GM18526 (cell line): ENCODE results near the gene ZNF385C.

Experiments
- POLR2A ChIP-seq: IDR thresholded peaks from 3 replicates; pipeline ENCODE4 v1.6.1; 2011; ENCODE audit not compliant: insufficient read length; ENCODE audit errors: extremely low read depth

ZNF385C gene

GRCh38 chr17:42052346-42052877, 45.9 kb downstream of the ZNF385C start:
- no peak for TF ChIP-seq POLR2A

- TF ChIP-seq POLR2A = no peak
These were observed 46.6 kb downstream of the ZNF385C start for GRCh38 chr17:42051645-42052044.

GRCh38 chr17:42051013-42051400, 47.3 kb downstream of the ZNF385C start:
- TF ChIP-seq POLR2A = no peak

GRCh38 chr17:42050393-42051012, 47.8 kb downstream of the ZNF385C start, which contains the start of gene C17orf113:
Gene C17orf113, minus strand, starts transcription at chr17:42050601. Its CDS starts 7,225 bp downstream, at chr17:42043376.
- peak; percentile 25 for TF ChIP-seq POLR2A

GRCh38 chr17:42049834-42050392, 48.4 kb downstream of the ZNF385C start:
- no peak for TF ChIP-seq POLR2A

- TF ChIP-seq POLR2A = no peak
These were observed 50.9 kb downstream of the ZNF385C start for GRCh38 chr17:42047343-42047742.

GRCh38 chr17:42045719-42046118, 52.6 kb downstream of the ZNF385C start:
- TF ChIP-seq POLR2A = no peak

- no peak for TF ChIP-seq POLR2A
These were observed 55.5 kb downstream of the ZNF385C start for GRCh38 chr17:42042598-42043319.

GRCh38 chr17:42041619-42042018, 56.7 kb downstream of the ZNF385C start:
- TF ChIP-seq POLR2A = no peak

GRCh38 chr17:42040818-42041217, 57.5 kb downstream of the ZNF385C start:
- no peak for TF ChIP-seq POLR2A

- no peak for TF ChIP-seq POLR2A
These were observed 58.2 kb downstream of the ZNF385C start for GRCh38 chr17:42039794-42040763.

GRCh38 chr17:42038221-42038973, 59.9 kb downstream of the ZNF385C start:
- TF ChIP-seq POLR2A = no peak

- no peak for TF ChIP-seq POLR2A
These were observed 64.2 kb downstream of the ZNF385C start for GRCh38 chr17:42034059-42034458.

GRCh38 chr17:42031584-42031983, 66.7 kb downstream of the ZNF385C start:
- TF ChIP-seq POLR2A = no peak

- no peak for TF ChIP-seq POLR2A
These were observed 69.5 kb downstream of the ZNF385C start for GRCh38 chr17:42028791-42029127.
